Breast epithelium (tissue), 3 donors: Measurements from ENCODE around the gene TEX19.

Source experiments
- POLR2A ChIP-seq: fragments of 450-650 bp; IDR thresholded peaks from one replicate; pipeline ENCODE4 v1.6.1; 2016; ENCODE audit warnings: antibody characterized with exemption, mild to moderate bottlenecking, moderate library complexity
- POLR2AphosphoS5 ChIP-seq, 3 donors: sonication (generic); formaldehyde crosslinking; IDR thresholded peaks; one replicate each; pipeline ENCODE4 v1.6.1; 2017; ENCODE audit warnings: antibody characterized with exemption in 3 of 3
- TF ChIP-seq, protein P1 (sequence below), 3 donors: fragments of 450-650 bp; IDR thresholded peaks; one replicate each; pipeline ENCODE4 v1.5.1; 2016 to 2017; ENCODE audit warnings: antibody characterized with exemption in 3 of 3, mild to moderate bottlenecking in 3 of 3, moderate library complexity in 3 of 3

DNA sequence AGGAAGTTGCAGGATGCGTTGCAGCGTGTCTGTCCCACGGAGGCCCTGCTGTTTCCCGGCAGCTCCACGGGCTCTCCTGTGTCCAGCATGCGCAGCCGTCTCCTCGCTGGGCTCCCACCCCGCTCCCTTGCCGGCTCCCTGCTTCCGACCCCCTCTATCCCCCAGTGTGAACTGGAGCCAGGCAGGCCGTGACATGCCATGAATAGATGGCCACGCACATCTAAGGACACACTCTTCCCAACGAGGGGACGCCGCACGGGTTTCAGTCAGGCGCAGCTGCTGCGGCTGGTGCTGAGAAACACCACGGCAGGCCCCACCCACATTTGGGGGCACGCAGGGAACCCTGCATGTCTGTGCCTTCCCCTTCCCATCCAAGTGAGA, 49.9 kb downstream of the TEX19 start:
- no peak for TF ChIP-seq POLR2A
- TF ChIP-seq, protein P1, sequence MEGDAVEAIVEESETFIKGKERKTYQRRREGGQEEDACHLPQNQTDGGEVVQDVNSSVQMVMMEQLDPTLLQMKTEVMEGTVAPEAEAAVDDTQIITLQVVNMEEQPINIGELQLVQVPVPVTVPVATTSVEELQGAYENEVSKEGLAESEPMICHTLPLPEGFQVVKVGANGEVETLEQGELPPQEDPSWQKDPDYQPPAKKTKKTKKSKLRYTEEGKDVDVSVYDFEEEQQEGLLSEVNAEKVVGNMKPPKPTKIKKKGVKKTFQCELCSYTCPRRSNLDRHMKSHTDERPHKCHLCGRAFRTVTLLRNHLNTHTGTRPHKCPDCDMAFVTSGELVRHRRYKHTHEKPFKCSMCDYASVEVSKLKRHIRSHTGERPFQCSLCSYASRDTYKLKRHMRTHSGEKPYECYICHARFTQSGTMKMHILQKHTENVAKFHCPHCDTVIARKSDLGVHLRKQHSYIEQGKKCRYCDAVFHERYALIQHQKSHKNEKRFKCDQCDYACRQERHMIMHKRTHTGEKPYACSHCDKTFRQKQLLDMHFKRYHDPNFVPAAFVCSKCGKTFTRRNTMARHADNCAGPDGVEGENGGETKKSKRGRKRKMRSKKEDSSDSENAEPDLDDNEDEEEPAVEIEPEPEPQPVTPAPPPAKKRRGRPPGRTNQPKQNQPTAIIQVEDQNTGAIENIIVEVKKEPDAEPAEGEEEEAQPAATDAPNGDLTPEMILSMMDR (IDR thresholded peaks at IDR 0.05), result no peak
- TF ChIP-seq POLR2AphosphoS5 (IDR thresholded peaks at IDR 0.05), result no peak
